KOPT-K1 (cell line): Measurements from ENCODE around the gene ST7.

Experiments used
- H3K27ac ChIP-seq: fragments of 200-600 bp; sonication (generic); 2 replicates; pipeline ENCODE4 v1.5.1; 2016; ENCODE audit warnings: antibody characterized with exemption, mild to moderate bottlenecking, low read depth, low read length; ENCODE audit not compliant: poor library complexity, severe bottlenecking
- H3K36me3 ChIP-seq: fragments of 200-600 bp; sonication (generic); 2 replicates; pipeline ENCODE4 v1.5.1; 2017; ENCODE audit warnings: antibody characterized with exemption, mild to moderate bottlenecking, low read length, moderate library complexity; ENCODE audit not compliant: insufficient read depth
- H3K9me3 ChIP-seq: fragments of 200-600 bp; sonication (generic); 2 replicates; pipeline ENCODE4 v1.5.1; 2017; ENCODE audit warnings: antibody characterized with exemption, low read length, mild to moderate bottlenecking; ENCODE audit not compliant: insufficient read depth, poor library complexity, severe bottlenecking

The ST7 gene

GRCh38 chr7:117064688-117065087 is 111.4 kb downstream of the ST7 start:
- Histone ChIP-seq H3K9me3 (no peaks in the 10 kb centered on the region), H3K36me3 (no peaks in the 10 kb centered on the region), H3K27ac (no peak overlapping the region)

- no peaks in the 10 kb centered on the region for H3K36me3 ChIP-seq
- H3K27ac ChIP-seq: no peak overlapping the region
- H3K9me3 ChIP-seq: no peaks in the 10 kb centered on the region
Observed at GRCh38 chr7:117065571-117066150, 112.4 kb downstream of the ST7 start.

DNA sequence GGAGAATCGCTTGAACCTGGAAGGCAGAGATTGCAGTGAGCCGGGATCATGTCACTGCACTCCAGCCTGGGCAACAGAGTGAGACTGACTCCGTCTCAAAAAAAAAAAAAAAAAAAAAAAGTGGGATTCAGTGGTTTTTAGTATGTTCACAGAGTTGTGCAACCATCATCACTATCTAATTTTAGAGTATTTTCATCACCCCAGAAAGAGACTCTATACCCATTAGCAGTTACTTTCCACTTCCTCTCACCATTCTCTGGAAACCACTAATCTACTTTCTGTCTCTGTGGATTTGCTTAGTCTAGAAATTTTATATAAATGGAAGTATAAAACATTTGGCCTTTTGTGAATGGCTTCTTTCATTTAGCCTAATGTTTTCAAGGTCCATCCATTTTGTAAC is 113.4 kb downstream of the ST7 start:
- Histone ChIP-seq H3K9me3 (no peaks in the 10 kb centered on the region), H3K36me3 (no peaks in the 10 kb centered on the region), H3K27ac (no peak overlapping the region)

DNA sequence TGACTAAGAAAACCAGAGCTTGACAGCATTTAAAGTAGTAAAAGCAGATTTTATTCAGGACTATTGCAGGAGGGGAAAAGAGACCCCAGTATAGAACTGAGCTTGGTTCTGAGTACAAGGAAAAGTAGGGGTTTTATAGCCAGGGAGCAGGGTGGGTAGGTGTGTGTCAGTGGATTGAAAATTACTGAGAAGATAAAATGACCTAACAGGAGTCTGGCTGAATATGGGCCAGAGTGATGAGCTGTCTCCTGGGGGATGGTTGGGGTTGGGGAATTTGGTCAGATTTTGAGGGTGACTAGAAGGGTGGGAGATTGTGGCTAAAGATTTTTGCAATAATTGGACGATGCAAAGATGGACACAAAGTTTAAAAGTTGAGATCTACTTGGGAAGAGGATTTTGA is 114.0 kb downstream of the ST7 start:
- H3K27ac ChIP-seq: no peak overlapping the region
- no peaks in the 10 kb centered on the region for H3K9me3 ChIP-seq
- no peaks in the 10 kb centered on the region for H3K36me3 ChIP-seq

DNA sequence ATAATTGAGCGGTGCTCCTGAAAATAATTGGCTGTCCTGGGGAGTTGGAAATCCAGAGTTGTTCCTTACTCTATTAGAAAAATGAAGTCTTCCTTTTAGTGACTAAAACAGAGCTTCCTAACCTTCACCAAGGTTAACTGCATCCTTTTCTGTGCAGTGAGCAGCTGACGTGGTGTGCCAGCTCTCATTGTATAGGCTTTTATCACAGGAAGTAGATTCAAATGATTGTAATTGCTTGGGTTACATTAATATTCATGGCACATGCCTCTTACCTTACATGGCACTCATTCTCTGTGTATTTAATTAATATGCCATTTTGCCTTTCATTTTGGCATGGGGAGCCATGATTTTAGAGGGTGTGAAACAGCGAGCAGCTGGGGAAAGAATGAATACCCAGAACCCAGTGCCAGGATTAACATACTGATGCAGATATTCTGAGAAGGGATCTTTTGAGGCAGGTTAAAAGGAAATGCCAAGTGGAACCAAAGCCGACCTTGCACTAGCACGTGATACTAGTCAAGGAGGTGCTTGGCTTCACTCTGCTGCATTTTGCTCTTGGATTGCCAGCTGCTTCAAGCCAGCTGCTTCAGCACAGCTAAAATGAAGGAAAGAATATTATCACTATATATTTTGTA is 115.3 kb downstream of the ST7 start:
- Histone ChIP-seq H3K36me3 (no peaks in the 10 kb centered on the region), H3K27ac (no peak overlapping the region)

GRCh38 chr7:117069379-117069778 is 116.1 kb downstream of the ST7 start:
- Histone ChIP-seq H3K9me3 (no peaks in the 10 kb centered on the region), H3K27ac (no peak overlapping the region), H3K36me3 (no peaks in the 10 kb centered on the region)

More for the DNA sequence above, 115.3 kb downstream of the ST7 start:
- H3K9me3 ChIP-seq: no peaks in the 10 kb centered on the region

GRCh38 chr7:117071551-117071950 is 118.2 kb downstream of the ST7 start:
- Histone ChIP-seq H3K27ac (no peak overlapping the region), H3K9me3 (peaks cover 3% of the 10 kb centered on the region)

GRCh38 chr7:117072620-117073118 is 119.4 kb downstream of the ST7 start:
- Histone ChIP-seq H3K9me3 (peaks cover 13% of the 10 kb centered on the region), H3K27ac (no peak overlapping the region)

More at GRCh38 chr7:117071551-117071950, 118.2 kb downstream of the ST7 start:
- no peaks in the 10 kb centered on the region for H3K36me3 ChIP-seq

GRCh38 chr7:117074378-117074777 is 121.1 kb downstream of the ST7 start:
- Histone ChIP-seq H3K27ac (no peak overlapping the region), H3K9me3 (peaks cover 13% of the 10 kb centered on the region), H3K36me3 (no peaks in the 10 kb centered on the region)

More at GRCh38 chr7:117072620-117073118, 119.4 kb downstream of the ST7 start:
- H3K36me3 ChIP-seq: no peaks in the 10 kb centered on the region

- Histone ChIP-seq H3K27ac (no peak overlapping the region), H3K9me3 (peaks cover 13% of the 10 kb centered on the region), H3K36me3 (no peaks in the 10 kb centered on the region)
Observed at GRCh38 chr7:117075934-117076333, 122.6 kb downstream of the ST7 start.

- H3K27ac ChIP-seq: no peak overlapping the region
- H3K9me3 ChIP-seq: peaks cover 13% of the 10 kb centered on the region
- no peaks in the 10 kb centered on the region for H3K36me3 ChIP-seq
Observed at GRCh38 chr7:117076426-117076943, 123.2 kb downstream of the ST7 start.

DNA sequence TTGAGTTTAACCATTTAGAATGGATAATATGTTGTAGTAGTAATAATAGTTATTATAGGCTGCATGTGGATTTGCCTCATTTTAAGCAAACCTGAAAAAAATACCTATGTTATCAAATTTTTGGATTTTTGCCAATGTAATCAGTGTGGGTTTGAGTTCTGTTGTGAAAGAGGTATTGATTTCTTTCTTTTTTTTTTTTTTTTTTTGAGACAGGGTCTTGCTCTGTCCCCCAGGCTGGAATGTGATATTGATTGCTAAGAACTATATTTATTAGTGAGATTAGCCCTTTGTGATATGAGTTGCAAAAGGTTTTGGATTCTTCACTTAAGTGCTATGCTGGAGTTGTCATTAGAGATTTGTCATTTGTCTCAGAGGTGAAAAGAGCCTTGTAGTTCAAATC is 124.4 kb downstream of the ST7 start:
- no peak overlapping the region for H3K27ac ChIP-seq
- H3K9me3 ChIP-seq: peaks cover 13% of the 10 kb centered on the region
- no peaks in the 10 kb centered on the region for H3K36me3 ChIP-seq

GRCh38 chr7:117082647-117083046 is 129.3 kb downstream of the ST7 start:
- Histone ChIP-seq H3K27ac (no peak overlapping the region), H3K36me3 (no peaks in the 10 kb centered on the region), H3K9me3 (no peaks in the 10 kb centered on the region)

GRCh38 chr7:117083648-117084047 is 130.3 kb downstream of the ST7 start:
- no peak overlapping the region for H3K27ac ChIP-seq
- H3K36me3 ChIP-seq: no peaks in the 10 kb centered on the region

DNA sequence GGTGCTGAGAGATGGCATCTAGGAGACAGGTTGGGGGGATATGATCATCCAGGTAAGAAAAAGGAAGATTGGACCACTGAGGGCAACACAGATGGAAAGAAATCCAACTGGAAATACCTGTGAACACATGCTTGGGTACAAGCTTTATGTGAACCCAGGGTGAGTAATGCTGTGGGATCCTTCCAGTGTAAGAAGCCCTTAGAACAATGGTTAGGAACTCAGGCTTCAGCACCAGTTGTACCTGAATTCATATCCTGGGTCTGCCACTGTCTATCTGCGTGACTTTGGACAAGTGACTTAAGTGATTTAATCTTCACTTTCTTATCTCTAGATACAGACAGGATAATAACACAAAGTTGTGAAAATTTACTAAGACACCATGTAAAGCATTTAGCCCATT is 131.0 kb downstream of the ST7 start:
- H3K9me3 ChIP-seq: no peaks in the 10 kb centered on the region
- H3K36me3 ChIP-seq: no peaks in the 10 kb centered on the region
- no peak overlapping the region for H3K27ac ChIP-seq

More at GRCh38 chr7:117083648-117084047, 130.3 kb downstream of the ST7 start:
- H3K9me3 ChIP-seq: no peaks in the 10 kb centered on the region

DNA sequence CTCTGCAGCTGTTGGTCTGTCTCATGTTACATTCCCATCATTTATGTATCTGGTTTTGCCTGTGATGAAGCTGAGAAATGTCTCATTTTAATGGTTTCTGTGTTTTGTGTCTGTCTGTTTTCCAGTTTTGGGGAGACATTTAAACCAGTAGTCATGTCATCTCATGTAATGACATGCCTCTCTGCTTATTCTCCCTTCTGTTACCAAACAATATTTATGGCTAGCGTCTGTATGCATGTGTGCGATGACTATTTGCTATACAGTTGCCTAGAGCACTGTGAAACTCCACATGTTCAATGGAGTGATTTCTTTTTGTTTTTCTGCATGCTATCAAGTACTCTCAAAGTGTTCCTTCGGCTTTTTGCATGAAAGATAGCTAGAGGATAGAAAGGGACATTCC is 132.0 kb downstream of the ST7 start:
- H3K36me3 ChIP-seq: no peaks in the 10 kb centered on the region
- H3K27ac ChIP-seq: no peak overlapping the region
- no peaks in the 10 kb centered on the region for H3K9me3 ChIP-seq
